Activated CD8-positive, alpha-beta memory T cell treated with anti-CD3 and anti-CD28 coated beads for 48 hours (primary cell): ENCODE measurements around the gene TCF3.
A peak's percentile ranks its signal among the peaks of the same experiment; 100 is the strongest.
"Not testable (repeated sequence)": the region's sequence is repeated elsewhere in the genome, so short reads cannot be mapped to it uniquely, and the experiment has no call there.

Experiments
- DNase-seq, 3 experiments: peaks; one replicate each; pipeline ENCODE4 v3.0.0-alpha.2; 2020; ENCODE audit warnings: low read depth in 2 of 3, low spot score in 2 of 3

Gene TCF3

GRCh38 chr19:1672769-1673644 is 20.6 kb upstream of the TCF3 start:
- no peak for DNase-seq

GRCh38 chr19:1672038-1672768 is 19.8 kb upstream of the TCF3 start:
- DNase-seq: peak in 1 of 3 experiments; percentile 57

- DNase-seq: no peak
Measured at GRCh38 chr19:1671716-1672037, 19.3 kb upstream of the TCF3 start.

- not testable (repeated sequence) for DNase-seq
Measured at GRCh38 chr19:1670747-1671146, 18.3 kb upstream of the TCF3 start.

- DNase-seq: no peak
Measured at GRCh38 chr19:1668486-1669270, 16.3 kb upstream of the TCF3 start.

GRCh38 chr19:1668048-1668485 is 15.7 kb upstream of the TCF3 start:
- no peak for DNase-seq

- no peak for DNase-seq
Measured at GRCh38 chr19:1665565-1666047, 13.2 kb upstream of the TCF3 start.

- peak in 1 of 3 experiments; percentile 51 for DNase-seq
Measured at GRCh38 chr19:1663852-1664251, 11.4 kb upstream of the TCF3 start.

GRCh38 chr19:1663227-1663626 is 10.8 kb upstream of the TCF3 start:
- not testable (repeated sequence) for DNase-seq

- DNase-seq: no peak
Measured at GRCh38 chr19:1661995-1662394, 9.6 kb upstream of the TCF3 start.

GRCh38 chr19:1659084-1659427 is 6.6 kb upstream of the TCF3 start:
- no peak for DNase-seq

GRCh38 chr19:1658150-1659083 is 6.0 kb upstream of the TCF3 start:
- DNase-seq: no peak

GRCh38 chr19:1657746-1658145 is 5.3 kb upstream of the TCF3 start:
- DNase-seq: no peak

GRCh38 chr19:1656988-1657536 is 4.6 kb upstream of the TCF3 start:
- no peak for DNase-seq

GRCh38 chr19:1655987-1656608 is 3.7 kb upstream of the TCF3 start:
- no peak for DNase-seq

GRCh38 chr19:1655131-1655981 is 2.9 kb upstream of the TCF3 start:
- no peak for DNase-seq

- DNase-seq: no peak
Measured at GRCh38 chr19:1654178-1654792, 1.9 kb upstream of the TCF3 start.

GRCh38 chr19:1653300-1653628 is 849 bp upstream of the TCF3 start:
- no peak for DNase-seq
